Activated CD4-positive, CD25-positive, alpha-beta regulatory T cell treated with anti-CD3 and anti-CD28 coated beads, Interleukin-2, amount 50 U/mL, for 16 hours (primary cell): ENCODE data around the gene TMEM43.

Source experiments
- DNase-seq: peaks from one replicate; pipeline ENCODE4 v3.0.0-alpha.2; 2020; ENCODE audit warnings: low read depth, low spot score

Gene TMEM43

GRCh38 chr3:14151471-14152083, 26.7 kb downstream of the TMEM43 start:
- DNase-seq = no peak

DNA sequence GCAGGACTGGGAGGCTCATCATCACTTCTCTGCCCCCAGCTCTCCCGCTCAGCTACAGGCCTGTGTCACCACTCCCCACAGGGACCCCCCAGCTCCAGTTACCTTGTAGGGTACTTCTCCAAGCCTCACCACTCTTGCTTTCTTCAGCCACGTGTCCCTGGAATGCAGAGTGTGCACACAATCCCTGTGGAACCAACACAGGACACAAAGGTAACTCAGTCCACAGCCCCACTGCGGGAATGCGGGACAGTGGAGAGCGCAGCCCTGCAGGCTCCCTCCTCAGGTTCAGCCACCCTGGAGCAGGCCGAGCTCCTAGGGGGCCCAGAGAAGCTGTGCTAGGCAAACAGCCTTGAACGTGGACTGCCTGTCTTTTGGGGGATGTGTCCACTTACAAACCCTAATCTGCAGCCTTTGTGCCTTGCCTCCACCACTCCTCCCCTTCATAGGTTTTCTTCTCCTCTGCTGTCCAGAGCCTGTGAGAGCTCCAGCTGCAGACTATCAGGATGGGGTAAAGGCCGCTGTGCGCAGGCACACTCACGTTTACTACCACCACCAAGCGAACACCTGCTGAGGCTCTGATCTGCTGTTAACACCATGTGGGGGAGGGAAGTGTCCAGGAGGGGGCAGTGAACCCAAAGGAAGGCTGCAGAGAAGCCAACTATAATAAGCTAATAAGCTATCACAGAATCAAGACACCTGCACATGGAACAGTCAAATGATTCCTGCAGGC, 27.5 kb downstream of the TMEM43 start:
- DNase-seq = no peak

DNA sequence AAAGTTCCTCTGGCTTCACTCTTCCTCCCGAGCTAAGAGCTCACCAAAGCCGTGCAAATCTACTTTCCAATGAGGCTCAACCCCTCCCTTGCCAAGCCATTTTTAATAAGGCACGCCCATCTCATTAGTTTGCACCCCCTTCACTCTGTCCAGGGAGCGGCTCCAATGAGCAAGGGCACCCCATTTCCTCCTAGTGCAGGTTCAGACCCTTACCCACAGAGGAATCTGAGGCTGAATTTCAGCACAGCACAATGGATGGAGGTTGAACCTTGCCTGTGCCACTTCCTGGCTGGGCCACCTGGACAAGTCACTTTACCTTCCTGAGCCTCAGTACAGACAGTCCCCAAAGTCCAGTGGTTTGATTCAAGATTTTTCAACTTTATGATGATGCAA, 28.1 kb downstream of the TMEM43 start:
- DNase-seq = no peak

DNA sequence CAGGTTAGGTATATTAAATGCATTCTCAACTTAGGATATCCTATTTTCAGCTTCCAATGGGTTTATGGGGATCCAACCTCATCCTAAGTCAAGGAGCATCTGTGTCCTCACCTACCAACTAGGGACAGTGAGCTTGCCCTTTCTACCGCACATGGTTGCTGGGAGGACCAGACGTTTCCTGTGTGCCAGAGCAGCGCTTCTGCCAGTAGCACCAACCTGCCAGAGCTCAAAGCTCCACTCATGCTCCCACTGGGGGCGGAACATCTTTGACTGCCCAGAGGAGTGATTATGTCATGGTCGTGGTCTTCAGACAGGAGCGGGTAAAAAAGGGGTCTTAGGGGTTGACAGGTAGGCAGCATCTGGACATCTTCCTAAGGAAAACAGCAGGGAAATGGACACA, 28.8 kb downstream of the TMEM43 start:
- DNase-seq = no peak

DNA sequence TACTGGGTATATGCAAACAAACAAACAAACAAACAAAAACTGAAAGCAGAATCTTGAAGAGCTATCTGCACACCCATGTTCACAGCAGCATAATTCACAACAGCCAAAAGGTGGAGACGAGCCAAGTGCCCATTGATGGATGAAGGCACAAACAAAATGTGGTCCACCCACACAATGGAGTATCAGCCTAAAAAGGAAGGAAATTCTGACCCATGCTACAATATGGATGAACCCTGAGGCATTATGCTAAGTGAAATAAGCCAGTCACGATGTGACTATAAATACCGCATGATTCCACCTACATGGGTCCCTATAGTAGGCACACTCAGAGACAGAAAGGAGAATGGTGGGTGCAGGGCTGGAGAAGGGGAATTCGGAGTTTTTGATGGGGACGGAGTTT, 29.4 kb downstream of the TMEM43 start:
- no peak for DNase-seq

- DNase-seq = no peak
These were observed 30.1 kb downstream of the TMEM43 start for GRCh38 chr3:14154895-14155440.

GRCh38 chr3:14156201-14156600, 31.3 kb downstream of the TMEM43 start:
- DNase-seq = no peak

DNA sequence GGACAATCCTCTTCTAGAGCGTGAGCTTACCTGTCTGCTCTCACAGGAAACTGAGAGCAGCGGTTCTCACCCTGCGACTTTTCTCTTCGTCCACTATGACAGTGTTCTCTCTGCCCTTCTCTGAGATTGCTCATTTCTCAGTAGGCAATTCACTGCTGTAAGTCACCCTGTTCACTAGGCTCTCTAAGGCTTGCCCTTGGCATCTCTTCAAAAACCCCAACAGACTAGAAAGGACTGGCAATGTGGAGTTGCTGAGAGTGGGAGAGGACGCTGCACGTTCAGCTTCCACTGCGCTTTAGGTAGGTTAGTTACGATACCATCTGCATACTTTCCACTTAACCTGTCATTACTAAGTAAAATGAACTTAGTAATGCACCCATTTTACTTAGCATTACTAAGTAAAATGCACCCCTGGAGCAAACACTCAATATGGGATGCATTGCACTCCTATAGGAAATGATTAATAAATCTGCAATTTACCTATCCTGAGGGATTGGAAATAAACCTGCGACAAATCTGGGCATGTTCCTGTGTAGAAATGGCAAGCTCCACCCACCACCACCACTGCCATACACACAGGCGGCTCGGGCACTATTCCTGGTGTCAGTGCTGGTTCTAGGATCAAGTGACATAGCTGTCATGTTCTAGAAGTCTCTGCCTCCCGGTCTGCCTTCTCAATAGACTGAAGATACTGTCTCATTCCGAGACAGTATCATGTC, 32.1 kb downstream of the TMEM43 start:
- no peak for DNase-seq

- DNase-seq = no peak
These were observed 33.1 kb downstream of the TMEM43 start for GRCh38 chr3:14157951-14158350.

- no peak for DNase-seq
These were observed 33.5 kb downstream of the TMEM43 start for GRCh38 chr3:14158370-14158769.

DNA sequence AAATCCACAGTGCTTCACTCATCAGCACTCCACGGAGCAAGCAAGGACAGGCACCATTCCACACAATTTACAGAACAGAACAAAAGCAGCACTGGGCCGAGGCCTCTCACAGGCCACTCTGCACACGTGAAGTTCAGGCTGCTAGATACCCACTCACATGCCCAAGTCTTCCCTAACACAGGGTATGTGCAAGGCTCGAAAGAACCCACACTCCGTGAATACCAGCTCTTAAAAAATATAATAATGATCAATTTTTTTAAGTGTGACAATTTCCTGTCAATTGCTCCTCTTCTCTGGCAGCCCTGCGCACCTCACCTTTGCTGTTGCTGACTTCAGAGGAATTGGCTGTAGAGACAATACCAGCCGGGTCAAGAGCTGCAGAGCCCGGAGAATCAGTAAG, 34.6 kb downstream of the TMEM43 start:
- DNase-seq = no peak

GRCh38 chr3:14161282-14161681, 36.4 kb downstream of the TMEM43 start:
- DNase-seq = no peak

GRCh38 chr3:14162178-14162577, 37.3 kb downstream of the TMEM43 start:
- no peak for DNase-seq

- DNase-seq = no peak
These were observed 42.2 kb downstream of the TMEM43 start for GRCh38 chr3:14166877-14167603.

GRCh38 chr3:14169435-14169834, 44.6 kb downstream of the TMEM43 start:
- no peak for DNase-seq

- DNase-seq = no peak
These were observed 45.0 kb downstream of the TMEM43 start for GRCh38 chr3:14169871-14170270.

GRCh38 chr3:14170531-14171159, 45.8 kb downstream of the TMEM43 start:
- no peak for DNase-seq

DNA sequence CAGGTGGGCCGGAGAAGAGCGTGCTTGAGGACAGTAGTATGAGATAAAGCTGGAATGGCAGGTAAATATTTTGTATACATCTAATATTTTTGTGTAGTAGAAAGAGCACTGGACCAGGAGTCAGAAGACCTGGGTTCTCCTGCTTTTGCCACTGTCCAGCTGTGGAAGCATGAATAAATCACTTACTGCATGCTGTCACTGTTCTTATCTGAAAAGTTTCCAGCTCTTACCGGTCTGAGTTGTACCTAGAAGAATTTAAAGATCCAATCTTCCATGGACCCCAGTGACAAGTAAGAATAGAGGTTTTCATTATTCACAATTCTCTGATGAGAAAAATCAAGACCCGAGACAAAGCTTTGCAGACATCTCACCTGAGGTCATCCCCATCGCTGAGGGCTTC, 47.6 kb downstream of the TMEM43 start:
- no peak for DNase-seq

GRCh38 chr3:14174483-14174882, 49.6 kb downstream of the TMEM43 start:
- DNase-seq = no peak

DNA sequence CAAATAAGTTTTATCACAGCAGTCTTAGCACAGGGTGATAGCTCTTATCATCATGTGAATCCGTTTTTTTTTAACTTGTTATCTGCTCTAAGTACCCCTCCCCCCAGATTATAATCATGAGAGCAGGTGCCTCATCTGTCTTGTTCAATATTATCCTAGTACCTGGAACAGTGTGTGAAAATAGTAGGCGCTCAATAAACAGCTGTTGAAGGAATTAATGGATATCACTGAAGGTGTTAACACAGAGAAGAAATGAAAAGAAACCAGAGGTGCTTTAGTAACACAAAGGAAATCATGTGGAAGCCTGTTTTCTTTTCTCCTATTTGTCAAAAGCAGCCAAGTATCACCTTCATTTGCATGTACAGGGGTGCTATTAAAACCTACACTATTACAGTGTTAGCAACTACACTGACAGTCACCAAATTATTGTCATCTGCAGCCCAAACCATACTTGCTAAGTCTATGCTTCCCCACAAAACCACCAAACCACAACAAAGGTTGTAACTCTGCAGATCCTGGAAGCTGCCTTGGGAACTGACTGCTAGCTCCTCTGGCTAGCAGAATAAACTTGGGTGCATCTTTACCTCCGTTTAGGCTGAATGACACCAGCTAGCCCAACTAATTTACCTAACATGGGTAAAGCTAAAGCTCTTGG, 50.7 kb downstream of the TMEM43 start:
- DNase-seq = peak; percentile 33
